Posterior cingulate gyrus (tissue), 11 donors: ENCODE results near the gene SDK1.

ENCODE experiments used
- DNase-seq, 10 donors: peaks; one replicate each; pipeline versions ENCODE4 v3.0.0 to v3.0.0-alpha.2; 2020 to 2021; ENCODE audit warnings: mixed read lengths in 3 of 10
- intact Hi-C: fragments of 100-400 bp; cut with DNase I; formaldehyde crosslinking; loops from one replicate; pipeline ENCODE4 v1.15.1; 2023

Gene SDK1

GRCh38 chr7:3386423-3387190 lies 85.6 kb downstream of the SDK1 start:
- intact Hi-C loops = no loop called here
- DNase-seq = no peak

DNA sequence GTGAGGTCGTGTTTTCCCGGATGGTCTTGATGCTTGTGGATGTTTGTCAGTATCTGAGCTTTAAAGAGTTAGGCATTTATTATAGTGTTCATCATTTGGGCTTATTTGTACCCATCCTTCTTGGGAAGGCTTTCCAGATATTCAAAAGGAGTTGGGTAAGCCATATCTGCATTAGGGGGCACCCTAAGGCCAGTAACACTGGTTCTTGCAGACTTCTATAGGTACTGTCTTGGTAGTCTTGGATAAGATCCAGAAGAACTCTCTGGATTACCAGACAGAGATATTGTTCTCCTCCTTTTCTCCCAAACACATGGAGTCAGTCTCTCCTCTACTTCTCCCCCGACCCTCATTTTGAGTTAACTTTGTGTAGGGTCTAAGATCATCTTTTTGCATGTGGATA lies 92.8 kb downstream of the SDK1 start:
- intact Hi-C loops = no loop called here
- DNase-seq = no peak

- DNase-seq = no peak
- intact Hi-C loops = no loop called here
These were observed 96.3 kb downstream of the SDK1 start for GRCh38 chr7:3397324-3397723.

- intact Hi-C loops = no loop called here
These were observed 98.8 kb downstream of the SDK1 start for GRCh38 chr7:3399858-3400257.

DNA sequence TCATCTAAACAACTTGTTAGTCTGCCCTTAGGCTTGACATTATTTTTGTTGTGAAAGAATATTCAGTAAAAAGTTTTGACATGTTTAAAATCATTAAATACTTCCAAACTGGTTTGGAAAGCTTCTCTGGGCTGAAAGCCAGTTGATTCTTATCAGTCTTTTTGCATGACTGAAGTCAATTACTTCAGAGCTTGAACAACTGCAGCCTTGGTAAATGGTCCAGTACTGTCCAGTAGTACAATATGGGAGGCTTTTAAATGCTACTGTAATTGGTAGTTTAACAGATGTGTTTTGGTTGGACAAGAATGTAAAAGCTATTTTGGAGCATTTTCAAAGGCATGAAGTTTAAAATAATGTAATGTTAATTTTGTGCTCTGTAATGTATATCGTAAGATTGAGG lies 103.4 kb downstream of the SDK1 start:
- no peak for DNase-seq
- intact Hi-C loops = no loop called here

More at GRCh38 chr7:3399858-3400257, 98.8 kb downstream of the SDK1 start:
- DNase-seq = no peak

- no peak for DNase-seq
- intact Hi-C loops = no loop called here
These were observed 108.0 kb downstream of the SDK1 start for GRCh38 chr7:3408814-3409595.

- intact Hi-C loops = no loop called here
- DNase-seq = no peak
These were observed 111.8 kb downstream of the SDK1 start for GRCh38 chr7:3412871-3413270.

- intact Hi-C loops = no loop called here
These were observed 114.8 kb downstream of the SDK1 start for GRCh38 chr7:3415861-3416312.

DNA sequence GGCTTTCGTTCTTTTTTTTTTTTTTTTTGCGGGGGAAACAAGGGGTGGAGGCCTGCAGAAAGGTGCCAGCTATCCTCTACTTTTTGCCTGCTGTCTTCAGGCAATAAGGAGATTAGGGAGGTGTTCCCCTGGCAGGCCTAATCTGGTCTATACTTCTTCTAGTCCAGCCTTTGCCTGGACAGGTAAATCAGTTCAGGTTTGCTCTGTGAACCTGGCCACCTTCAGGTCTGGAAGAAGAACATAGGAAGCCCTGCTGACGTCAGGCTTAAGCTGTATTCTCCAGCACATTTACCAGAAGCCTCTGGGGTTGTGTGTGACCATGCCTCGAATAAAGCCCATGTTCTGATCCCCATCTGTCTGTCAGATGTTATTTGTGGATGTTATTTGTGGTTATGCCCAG lies 115.4 kb downstream of the SDK1 start:
- DNase-seq = no peak
- intact Hi-C loops = no loop called here

More at GRCh38 chr7:3415861-3416312, 114.8 kb downstream of the SDK1 start:
- DNase-seq = no peak

DNA sequence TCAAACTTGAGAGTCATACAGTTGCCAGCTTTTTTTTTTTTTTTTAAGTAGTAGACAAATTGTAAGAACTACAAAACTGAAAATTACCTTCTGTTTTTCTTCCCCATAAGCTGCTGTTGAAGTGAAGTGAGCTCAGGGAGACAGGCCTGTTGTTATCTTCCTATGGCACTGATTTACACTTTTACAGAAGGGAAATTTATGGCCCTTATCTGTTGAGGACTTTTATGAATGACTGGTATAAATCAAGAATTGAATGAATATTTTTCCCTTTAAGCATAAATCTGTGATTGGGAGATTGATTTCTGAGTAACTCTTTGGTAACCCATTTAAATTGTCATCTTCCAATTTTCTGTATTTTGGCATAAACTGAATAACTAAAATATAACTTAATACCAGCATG lies 124.0 kb downstream of the SDK1 start:
- intact Hi-C loops = no loop called here

GRCh38 chr7:3426064-3426463 lies 125.0 kb downstream of the SDK1 start:
- intact Hi-C loops = no loop called here

More for the DNA sequence above, 124.0 kb downstream of the SDK1 start:
- no peak for DNase-seq

GRCh38 chr7:3427957-3428356 lies 126.9 kb downstream of the SDK1 start:
- intact Hi-C loops = no loop called here
- no peak for DNase-seq

More at GRCh38 chr7:3426064-3426463, 125.0 kb downstream of the SDK1 start:
- DNase-seq = no peak

GRCh38 chr7:3429981-3430380 lies 128.9 kb downstream of the SDK1 start:
- no peak for DNase-seq
- intact Hi-C loops = no loop called here

- no peak for DNase-seq
- intact Hi-C loops = no loop called here
These were observed 129.5 kb downstream of the SDK1 start for GRCh38 chr7:3430588-3430987.

- intact Hi-C loops = no loop called here
These were observed 130.3 kb downstream of the SDK1 start for GRCh38 chr7:3431306-3431705.

DNA sequence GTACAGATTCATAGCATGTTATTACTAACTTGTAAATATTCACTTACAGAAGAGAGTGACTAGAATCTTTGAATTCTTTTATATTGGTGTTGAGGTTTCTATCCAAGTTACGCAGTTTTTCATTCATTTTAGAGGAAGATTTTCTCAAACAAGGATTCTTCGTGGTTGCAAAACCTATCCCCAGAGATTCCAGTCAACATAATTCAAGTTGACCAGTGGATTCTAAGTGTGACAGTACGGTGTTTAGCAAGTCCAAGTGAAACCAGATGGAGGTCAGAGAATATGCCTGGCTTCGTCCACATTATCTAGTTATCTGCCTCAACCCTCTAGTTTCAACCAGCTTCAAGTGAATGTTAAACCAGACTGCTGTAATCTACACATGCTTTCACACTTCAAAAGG lies 131.9 kb downstream of the SDK1 start:
- no peak for DNase-seq
- intact Hi-C loops = no loop called here

More at GRCh38 chr7:3431306-3431705, 130.3 kb downstream of the SDK1 start:
- DNase-seq = no peak

GRCh38 chr7:3434611-3435010 lies 133.6 kb downstream of the SDK1 start:
- DNase-seq = no peak
- intact Hi-C loops = no loop called here

GRCh38 chr7:3436112-3436511 lies 135.1 kb downstream of the SDK1 start:
- no peak for DNase-seq
- intact Hi-C loops = no loop called here

DNA sequence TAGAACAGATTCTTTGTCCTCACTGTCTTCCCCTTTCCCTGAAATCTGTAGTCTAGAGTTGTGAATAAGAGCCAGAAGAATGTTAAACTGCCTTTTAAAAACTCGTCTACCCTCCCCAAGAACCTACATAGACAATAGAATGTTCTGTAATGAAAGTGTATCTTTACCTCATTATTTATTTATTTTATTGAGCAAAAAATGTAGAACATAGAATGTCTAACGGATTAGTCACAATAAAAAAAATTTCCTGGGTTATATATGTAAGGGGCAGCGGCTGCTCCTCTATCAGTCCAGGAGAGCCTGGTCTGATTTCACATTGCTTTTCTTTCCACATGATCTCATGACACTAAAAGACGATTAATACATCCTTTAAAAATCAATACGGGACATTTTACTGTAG lies 135.7 kb downstream of the SDK1 start:
- DNase-seq = no peak
- intact Hi-C loops = no loop called here

DNA sequence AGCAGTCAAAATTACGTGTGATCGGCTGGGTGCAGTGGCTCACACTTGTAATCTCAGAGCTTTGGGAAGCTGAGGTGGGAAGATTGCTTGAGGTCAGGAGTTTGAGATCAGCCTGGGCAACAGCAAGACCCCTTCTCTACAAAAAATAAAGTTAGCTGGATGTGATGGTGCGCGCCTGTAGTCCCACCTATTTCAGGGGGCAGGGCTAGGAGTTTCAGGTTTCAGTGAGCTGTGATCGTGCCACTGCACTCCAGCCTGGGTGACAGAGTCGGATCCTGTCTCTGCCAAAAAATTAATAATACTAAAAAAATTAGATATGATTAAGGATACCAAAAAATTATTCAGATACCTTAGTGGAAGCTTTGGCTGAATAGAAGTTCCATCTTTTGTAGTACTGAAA lies 136.4 kb downstream of the SDK1 start:
- intact Hi-C loops = no loop called here
- DNase-seq = no peak

GRCh38 chr7:3438352-3438751 lies 137.3 kb downstream of the SDK1 start:
- DNase-seq = no peak
- intact Hi-C loops = no loop called here
